EH (cell line): ENCODE measurements around the gene CISD2.
"Not testable (repeated sequence)": the region's sequence is repeated elsewhere in the genome, so short reads cannot be mapped to it uniquely, and the experiment has no call there.

ENCODE experiments used
- DNase-seq: peaks from one replicate; pipeline ENCODE4 v3.0.0-alpha.2; 2015; ENCODE audit warnings: low read depth

The CISD2 gene

GRCh38 chr4:102850370-102850769 lies 18.4 kb upstream of the CISD2 start:
- no peak for DNase-seq

- no peak for DNase-seq
These were observed 9.8 kb upstream of the CISD2 start for GRCh38 chr4:102858828-102859464.

GRCh38 chr4:102860611-102861324 lies 8.0 kb upstream of the CISD2 start:
- no peak for DNase-seq

DNA sequence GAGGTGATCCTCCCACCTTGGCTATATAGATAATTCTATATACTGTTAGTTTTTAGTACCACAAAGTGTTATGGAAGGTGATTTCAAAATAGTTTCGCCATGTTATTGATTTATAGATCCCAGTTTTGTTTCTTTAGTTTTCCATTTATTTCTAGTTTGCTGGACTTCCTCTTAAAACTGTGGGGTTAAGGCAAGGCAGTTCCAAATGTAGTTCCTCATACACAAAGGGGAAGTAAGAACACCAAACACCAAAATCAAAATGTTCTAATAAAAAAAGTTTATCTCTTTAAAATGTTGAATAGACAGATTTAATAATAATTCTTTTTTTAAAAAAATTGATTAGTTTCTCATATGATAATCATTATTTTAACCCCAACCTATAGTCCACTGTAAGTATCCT lies 6.8 kb upstream of the CISD2 start:
- no peak for DNase-seq

GRCh38 chr4:102862747-102863146 lies 6.0 kb upstream of the CISD2 start:
- DNase-seq = no peak

DNA sequence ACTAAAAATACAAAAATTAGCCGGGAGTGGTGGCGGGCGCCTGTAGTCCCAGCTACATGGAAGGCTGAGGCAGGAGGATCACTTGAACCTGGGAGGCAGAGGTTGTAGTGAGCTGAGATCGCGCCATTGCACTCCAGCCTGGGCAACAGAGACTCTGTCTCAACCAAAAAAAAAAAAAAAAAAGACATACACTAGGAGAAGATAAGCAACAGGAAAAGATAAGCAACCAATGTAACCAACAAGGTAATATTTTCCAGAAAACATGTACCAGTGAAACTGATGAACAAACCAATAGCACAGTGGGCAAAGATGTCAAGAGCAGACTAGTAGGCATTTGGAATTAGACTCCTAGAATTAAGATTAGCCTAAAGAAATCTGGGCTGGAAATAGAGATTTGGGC lies 3.5 kb upstream of the CISD2 start:
- not testable (repeated sequence) for DNase-seq

DNA sequence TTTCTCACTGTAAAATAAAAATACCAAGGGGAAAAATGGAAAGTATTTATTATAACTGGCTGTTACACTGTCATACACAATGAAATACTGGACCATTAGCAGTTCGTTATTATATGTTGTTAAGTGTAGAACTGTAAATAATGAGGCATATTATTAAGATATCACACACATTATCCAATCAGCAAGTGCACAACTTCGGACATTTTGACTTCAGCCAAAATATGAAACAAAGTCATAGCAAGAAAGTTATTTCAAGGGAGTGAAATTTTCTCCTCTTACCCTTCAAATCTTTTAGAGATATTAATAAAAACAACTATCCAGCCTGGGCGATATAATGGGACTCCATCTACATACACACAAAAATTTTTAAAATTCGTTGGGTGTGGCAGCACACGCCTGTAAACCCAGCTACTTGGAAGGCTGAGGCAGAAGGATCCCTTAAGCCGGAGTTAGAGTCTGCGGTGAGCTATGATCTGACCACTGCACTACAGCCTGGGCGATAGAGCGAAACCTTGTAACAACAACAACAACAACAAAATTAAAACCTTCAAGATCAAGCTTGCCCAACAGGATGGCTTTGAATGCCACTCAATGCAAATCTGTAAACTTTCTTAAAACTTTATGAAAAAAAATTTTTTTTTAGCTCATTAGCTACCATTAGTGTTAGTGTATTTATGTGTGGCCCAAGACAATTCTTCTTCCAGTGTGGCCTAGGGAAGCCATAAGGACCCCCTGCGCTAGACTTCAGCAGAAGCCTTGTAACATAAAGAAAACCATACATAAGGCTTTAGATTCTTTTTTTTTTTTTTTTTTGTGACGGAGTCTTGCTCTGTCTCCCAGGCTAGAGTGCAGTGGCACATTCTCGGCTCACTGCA lies 1.3 kb upstream of the CISD2 start:
- DNase-seq = no peak

GRCh38 chr4:102868153-102868780 lies 525 bp upstream of the CISD2 start:
- no peak for DNase-seq

GRCh38 chr4:102869569-102870197 lies 891 bp downstream of the CISD2 start:
- DNase-seq = no peak

DNA sequence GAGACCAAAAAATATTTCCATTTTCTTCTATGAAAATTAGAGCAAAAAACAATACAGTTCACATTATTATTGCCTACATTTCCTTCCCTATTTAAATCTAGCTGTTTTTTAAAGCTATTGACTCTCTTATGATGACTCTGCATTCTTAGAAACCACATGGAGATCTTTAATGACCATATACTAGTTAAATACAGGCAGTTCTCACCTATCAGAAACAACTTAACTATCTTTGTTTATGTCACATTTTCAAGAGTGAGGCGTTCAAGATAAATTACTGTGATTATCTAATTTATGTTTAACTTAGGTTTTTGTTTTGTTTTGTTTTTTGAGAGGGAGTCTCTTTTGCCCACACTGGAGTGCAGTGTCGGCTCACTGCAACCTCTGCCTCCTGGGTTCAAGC lies 3.0 kb downstream of the CISD2 start:
- no peak for DNase-seq

DNA sequence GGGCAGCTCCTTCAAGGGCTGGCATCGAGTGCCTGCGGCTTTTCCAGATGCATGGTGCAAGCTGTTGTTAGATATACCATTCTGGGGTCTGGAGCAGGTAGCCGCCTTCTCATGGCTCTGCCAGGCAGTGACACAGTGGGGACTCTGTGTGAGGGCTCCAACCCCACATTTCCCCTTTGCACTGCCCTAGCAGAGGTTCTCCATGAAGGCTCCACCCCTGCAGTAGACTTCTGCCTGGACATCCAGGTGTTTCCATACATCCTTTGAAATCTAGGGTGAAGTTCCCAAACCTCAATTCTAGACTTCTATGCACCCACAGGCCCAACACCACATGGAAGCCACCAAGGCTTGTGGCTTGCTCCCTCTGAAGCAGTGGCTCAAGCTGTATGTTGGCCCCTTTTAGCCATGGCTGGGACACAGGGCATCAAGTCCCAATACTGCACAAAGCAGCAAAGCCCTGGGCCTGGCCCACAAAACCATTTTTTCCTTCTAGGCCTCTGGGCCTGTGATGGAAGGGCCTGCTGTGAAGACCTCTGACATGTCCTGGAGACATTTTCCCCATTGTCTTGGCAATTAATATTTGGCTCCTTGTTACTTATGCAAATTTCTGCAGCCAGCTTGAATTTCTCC lies 8.8 kb downstream of the CISD2 start:
- not testable (repeated sequence) for DNase-seq

- peak; percentile 37 for DNase-seq
These were observed 9.6 kb downstream of the CISD2 start for GRCh38 chr4:102878349-102878748.

- no peak for DNase-seq
These were observed 10.1 kb downstream of the CISD2 start for GRCh38 chr4:102878901-102879300.

DNA sequence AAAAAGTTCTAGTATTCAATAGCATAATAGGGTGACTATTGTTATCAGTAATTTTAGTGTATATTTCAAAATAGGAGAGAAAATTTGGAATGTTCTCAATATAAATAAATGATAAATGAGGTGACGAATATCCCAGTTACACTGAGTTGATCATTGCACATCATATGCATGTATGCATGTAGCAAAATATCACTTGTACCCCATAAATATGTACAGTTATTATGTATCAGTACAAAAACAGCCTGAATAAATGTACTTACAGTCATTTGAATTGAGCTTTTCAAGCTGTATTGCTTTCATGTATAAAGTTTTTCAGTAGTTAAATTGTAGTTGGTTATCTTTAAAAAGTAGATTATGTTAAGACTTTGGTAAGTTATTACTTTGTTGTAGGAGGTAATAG lies 12.6 kb downstream of the CISD2 start:
- no peak for DNase-seq

DNA sequence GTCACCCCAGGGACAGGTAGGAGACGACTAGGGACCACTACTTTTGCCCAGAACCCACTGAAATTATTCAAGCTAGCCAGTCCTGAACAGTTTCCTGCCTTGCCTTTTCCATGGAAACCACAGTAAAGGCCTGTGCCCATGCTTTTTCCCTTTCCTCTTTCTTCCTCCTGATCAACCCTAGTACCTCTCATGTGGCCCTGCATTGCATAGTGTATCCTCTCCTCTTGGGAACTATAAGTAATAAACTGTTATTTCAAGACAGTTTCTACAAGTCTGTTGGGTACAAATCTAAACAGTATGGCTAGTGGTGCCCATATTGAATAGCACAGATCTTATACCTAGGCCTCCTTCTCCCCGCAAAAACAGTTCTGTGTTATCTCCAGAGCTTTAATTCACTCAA lies 14.5 kb downstream of the CISD2 start:
- no peak for DNase-seq

DNA sequence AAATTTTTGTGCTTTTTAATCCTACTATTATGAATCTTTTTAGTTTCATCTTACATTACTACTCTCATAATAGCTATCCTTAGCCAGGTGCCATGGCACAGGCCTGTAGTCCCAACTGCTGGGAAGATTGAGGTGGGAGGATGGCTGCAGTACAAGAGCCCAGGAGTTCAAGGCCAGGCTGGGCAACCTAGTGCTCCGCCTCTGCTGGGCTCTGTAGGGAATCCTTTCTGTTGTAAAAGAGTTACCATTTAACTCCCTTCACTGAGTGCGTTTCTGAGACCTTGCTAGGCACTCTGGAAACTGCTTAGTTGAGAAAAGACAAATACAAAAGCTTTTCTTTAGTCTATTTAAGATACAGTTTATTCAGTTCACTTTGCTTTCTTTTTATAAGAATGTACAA lies 19.8 kb downstream of the CISD2 start:
- not testable (repeated sequence) for DNase-seq

DNA sequence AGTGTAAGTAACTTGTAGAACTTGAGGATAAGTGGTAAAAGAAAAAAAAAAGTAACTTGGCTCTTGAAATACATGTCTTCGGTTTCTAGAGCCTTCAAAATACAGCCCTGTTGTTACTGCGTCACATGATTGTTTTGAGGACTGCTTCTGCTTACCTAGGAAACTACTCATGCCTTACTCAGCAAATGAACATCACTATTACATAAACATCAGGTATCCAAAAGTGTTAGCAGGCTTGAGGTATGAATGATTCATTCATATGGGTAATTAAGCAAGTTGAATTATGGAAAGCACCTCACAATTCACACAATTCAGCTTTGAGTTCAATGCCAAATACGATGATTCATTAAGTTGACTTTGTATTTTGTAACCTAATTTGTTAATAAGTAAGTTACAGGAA lies 21.1 kb downstream of the CISD2 start:
- DNase-seq = not testable (repeated sequence)

DNA sequence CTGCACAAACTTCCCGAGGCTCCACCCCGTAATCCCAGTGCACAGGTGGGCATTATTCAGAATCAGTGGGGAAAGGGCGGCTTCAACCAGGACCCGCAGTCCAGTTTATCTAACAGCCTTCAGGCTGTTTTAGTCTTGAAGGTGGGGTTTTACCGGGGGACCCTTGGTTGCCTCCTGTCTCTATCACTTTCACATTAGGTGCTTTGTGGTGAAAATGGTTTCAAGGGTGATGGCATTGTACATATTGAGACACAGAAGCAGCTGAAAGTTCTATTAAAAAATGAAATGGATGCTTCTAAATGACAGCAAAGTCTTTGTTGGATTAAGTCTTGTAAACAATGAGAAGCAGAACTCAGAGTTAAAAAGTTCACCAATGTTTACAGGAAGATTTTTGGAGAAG lies 27.8 kb downstream of the CISD2 start:
- DNase-seq = not testable (repeated sequence)

- not testable (repeated sequence) for DNase-seq
These were observed 28.8 kb downstream of the CISD2 start for GRCh38 chr4:102897610-102898009.

- DNase-seq = no peak
These were observed 33.0 kb downstream of the CISD2 start for GRCh38 chr4:102901804-102902203.

- no peak for DNase-seq
These were observed 50.1 kb downstream of the CISD2 start for GRCh38 chr4:102918859-102919258.
